Heart right ventricle (tissue), 16 donors: ENCODE measurements around the gene ACVR1. TPM values are rescaled to one million over a fixed set of nuclear protein-coding genes. Genes with fewer than 3 reads are reported as not detected.

ENCODE experiments used
- ATAC-seq, 8 donors: fragments of 200-7000 bp; cut with Tn5 transposase; one replicate each; pipeline ENCODE4 v1.9.1; 2020; ENCODE audit warnings: mild to moderate bottlenecking in 8 of 8, moderate library complexity in 8 of 8, moderate number of reproducible peaks in 1 of 8
- DNase-seq, 2 donors: peaks; one replicate each; pipeline ENCODE4 v3.0.0-alpha.2; 2020
- H3K27ac ChIP-seq, 10 donors: fragments of 200-600 bp; sonication (generic) in 2 of 10; one replicate each; pipeline versions ENCODE4 v1.5.0 to v1.8.0; 2020 to 2022; ENCODE audit warnings: mild to moderate bottlenecking in 3 of 10
- H3K27me3 ChIP-seq, 7 donors: fragments of 200-600 bp; one replicate each; pipeline ENCODE4 v1.8.0; 2021 to 2022; ENCODE audit warnings: mild to moderate bottlenecking in 2 of 7
- H3K36me3 ChIP-seq, 9 donors: fragments of 200-600 bp; sonication (generic) in 1 of 9; one replicate each; pipeline versions ENCODE4 v1.5.0 to v1.8.0; 2020 to 2022; ENCODE audit warnings: mild to moderate bottlenecking in 2 of 9
- H3K4me1 ChIP-seq, 9 donors: fragments of 200-600 bp; sonication (generic) in 1 of 9; one replicate each; pipeline versions ENCODE4 v1.5.0 to v1.8.0; 2020 to 2022; ENCODE audit warnings: mild to moderate bottlenecking in 4 of 9
- H3K4me3 ChIP-seq, 10 donors: fragments of 200-600 bp; sonication (generic) in 2 of 10; one replicate each; pipeline versions ENCODE4 v1.5.0 to v1.8.0; 2020 to 2022; ENCODE audit warnings: mild to moderate bottlenecking in 7 of 10, moderate library complexity in 2 of 10
- H3K9me3 ChIP-seq, 11 donors: fragments of 200-600 bp in 10 of 11; sonication (generic) in 2 of 11; one replicate each; pipeline versions ENCODE4 v1.5.0 to v1.8.0; 2013 to 2022; ENCODE audit warnings: mild to moderate bottlenecking in 2 of 11, control low read depth in 1 of 11, moderate library complexity in 1 of 11
- WGBS, 2 donors: extraction: QIAGEN DNeasy Blood & Tissue Kit; methylation state at CpG; one replicate each; pipeline ENCODE4 v1.1.7; 2013; ENCODE audit warnings: inconsistent platforms in 1 of 2; 5-methylcytosine and 5-hydroxymethylcytosine counted together
- intact Hi-C, 10 donors: fragments of 100-400 bp; cut with DNase I; formaldehyde crosslinking; loops; one replicate each; pipeline versions ENCODE4 v1.11.1 to v1.14.2; 2022
- polyA plus RNA-seq, 2 donors: library from polyadenylated mRNA; stranded (reverse); fragments of 200-250 nt; gene quantifications; one replicate each; pipeline ENCODE4 v1.2.3, GENCODE V29; 2013
- total RNA-seq, 10 donors: library from RNA; stranded (reverse); fragmentation: NEBNext Ultra II Directional in 3 of 10; extraction: Animal tissue kit (Norgen Biotek cat#: 25700) in 3 of 10; gene quantifications; one replicate each; pipeline versions ENCODE4 v1.2.1 to v1.2.4, GENCODE V29; 2021 to 2023
- TF ChIP-seq, protein P1 (sequence below), 9 donors: fragments of 200-600 bp; sonication (generic) in 2 of 9; IDR thresholded peaks; one replicate each; pipeline versions ENCODE4 v1.5.0 to v1.8.0; 2021 to 2022; ENCODE audit warnings: antibody characterized with exemption in 9 of 9, mild to moderate bottlenecking in 5 of 9, moderate library complexity in 1 of 9
- donor health status: Arrhythmogenic right ventricular cardiomyopathy.
- donor health status: ischemic (EF 13 %, LVEDD 7.1; RV severe dilation, severe dysfunction).
- donor health status: healthy with polysubstance abuse.
- donor health status: DM: no; HTN: yes; CAD: no.
- donor health status: DM: no; HTN: no; CAD: no.
- donor health status: ischemic (EF 25% LVEDD 6.9; RV normal size, moderate dysfunction).
- donor health status: ischemic (EF 25% LVEDD 5.7; RV mildly dilated, moderate dysfunction).
- donor health status: healthy.
- donor health status: DM: yes; HTN: yes; CAD: no.
- donor health status: Ischemic cardiomyopathy.
- donor health status: ischemic (EF 35%, LVEDD 5.7; RV mildly dilated, moderate dysfunction).
- donor health status: nonischemic (EF 11% LVEDD 7.7; RV severe dilation, severe dysfunction).
- donor health status: DM: yes; HTN: yes; CAD: no.
- donor health status: PGD.
- donor health status: ischemic (EF 29% LVEDD 5.4; RV normal size, mild dysfunction).
- donor health status: nonischemic (EF 23%, LVEDD 6.1; RV moderate dilation, normal function).

The ACVR1 gene
- total and polyA plus RNA-seq, 12 donors, result 4.2 to 32.7 (median 22.2) TPM

DNA sequence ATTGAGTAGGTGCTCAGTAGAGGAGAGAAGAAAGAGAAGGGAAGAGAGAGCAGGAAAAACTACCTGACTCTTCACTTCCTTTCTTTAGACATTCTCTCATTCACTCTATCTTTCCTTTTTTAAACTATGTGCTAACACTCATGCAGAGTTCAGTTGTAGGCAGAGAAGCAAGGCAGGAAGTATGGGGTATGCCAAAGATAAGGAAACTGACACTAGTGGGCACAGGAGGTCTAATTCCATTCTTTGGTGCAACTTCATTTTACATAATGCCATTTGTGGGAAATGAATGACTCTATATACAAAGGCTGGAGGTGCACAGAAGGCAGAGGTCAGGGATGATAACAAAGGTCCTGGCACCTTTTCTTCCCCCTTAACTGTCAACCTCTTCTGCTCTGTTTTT lies 35.1 kb upstream of the ACVR1 start:
- Histone ChIP-seq H3K36me3 (no peaks in the 10 kb centered on the region), H3K4me1 (peaks cover 0 to 10% (median 0%) of the 10 kb centered on the region in 9 donors), H3K27me3 (no peaks in the 10 kb centered on the region), H3K4me3 (no peak overlapping the region), H3K9me3 (peaks cover 0 to 8% (median 0%) of the 10 kb centered on the region in 11 donors), H3K27ac (no peak overlapping the region)
- TF ChIP-seq, protein P1, sequence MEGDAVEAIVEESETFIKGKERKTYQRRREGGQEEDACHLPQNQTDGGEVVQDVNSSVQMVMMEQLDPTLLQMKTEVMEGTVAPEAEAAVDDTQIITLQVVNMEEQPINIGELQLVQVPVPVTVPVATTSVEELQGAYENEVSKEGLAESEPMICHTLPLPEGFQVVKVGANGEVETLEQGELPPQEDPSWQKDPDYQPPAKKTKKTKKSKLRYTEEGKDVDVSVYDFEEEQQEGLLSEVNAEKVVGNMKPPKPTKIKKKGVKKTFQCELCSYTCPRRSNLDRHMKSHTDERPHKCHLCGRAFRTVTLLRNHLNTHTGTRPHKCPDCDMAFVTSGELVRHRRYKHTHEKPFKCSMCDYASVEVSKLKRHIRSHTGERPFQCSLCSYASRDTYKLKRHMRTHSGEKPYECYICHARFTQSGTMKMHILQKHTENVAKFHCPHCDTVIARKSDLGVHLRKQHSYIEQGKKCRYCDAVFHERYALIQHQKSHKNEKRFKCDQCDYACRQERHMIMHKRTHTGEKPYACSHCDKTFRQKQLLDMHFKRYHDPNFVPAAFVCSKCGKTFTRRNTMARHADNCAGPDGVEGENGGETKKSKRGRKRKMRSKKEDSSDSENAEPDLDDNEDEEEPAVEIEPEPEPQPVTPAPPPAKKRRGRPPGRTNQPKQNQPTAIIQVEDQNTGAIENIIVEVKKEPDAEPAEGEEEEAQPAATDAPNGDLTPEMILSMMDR (IDR thresholded peaks at IDR 0.05), result no peak
- no peak for ATAC-seq
- intact Hi-C loops, result no loop called here
- no peak for DNase-seq

DNA sequence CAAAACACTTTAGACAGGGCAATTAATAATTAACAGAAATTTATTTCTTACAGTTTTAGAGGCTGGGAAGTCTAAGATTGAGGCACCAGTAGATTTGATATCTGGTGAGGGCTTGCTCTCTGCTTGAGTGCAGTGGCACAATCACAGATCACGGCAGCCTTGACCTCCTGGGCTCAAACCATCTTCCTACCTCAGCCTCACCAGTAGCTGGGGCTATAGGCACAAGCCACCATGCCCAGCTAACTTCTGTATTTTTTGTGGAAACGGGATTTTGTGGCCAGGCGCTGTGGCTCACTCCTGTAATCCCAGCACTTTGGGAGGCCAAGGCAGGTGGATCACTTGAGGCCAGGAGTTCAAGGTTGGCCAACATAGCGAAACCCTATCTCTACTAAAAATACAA lies 29.0 kb upstream of the ACVR1 start:
- 95 to 97% methylated on average over 4 of the region's 4 CpGs for WGBS, 2 donors
- TF ChIP-seq, protein P1 (IDR thresholded peaks at IDR 0.05), result no peak
- Histone ChIP-seq H3K36me3 (no peaks in the 10 kb centered on the region), H3K9me3 (no peaks in the 10 kb centered on the region), H3K27ac (no peak overlapping the region), H3K4me1 (peaks cover 0 to 16% (median 5%) of the 10 kb centered on the region in 9 donors), H3K4me3 (no peak overlapping the region), H3K27me3 (no peaks in the 10 kb centered on the region)
- intact Hi-C loops, result no loop called here
- ATAC-seq, result no peak
- DNase-seq, result no peak

DNA sequence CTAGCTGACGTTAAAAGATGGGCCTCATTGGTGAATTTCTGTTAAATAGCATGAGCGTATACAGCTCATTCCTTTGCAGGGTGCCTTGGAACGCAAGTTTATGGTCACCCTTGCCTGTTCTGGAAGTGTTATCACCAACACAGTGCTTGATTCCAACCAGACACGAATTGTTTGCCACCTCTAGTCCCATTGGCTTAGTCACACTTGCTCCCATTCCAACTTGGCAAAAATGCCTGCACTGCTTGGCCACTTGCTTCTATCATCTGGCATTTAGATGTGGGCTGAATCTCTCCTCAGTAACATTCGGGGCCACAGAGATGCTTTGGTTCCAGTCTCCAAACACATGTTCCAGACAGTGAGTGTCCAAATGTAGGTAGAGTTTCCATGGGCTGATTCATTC lies 27.5 kb upstream of the ACVR1 start:
- Histone ChIP-seq H3K9me3 (no peaks in the 10 kb centered on the region), H3K36me3 (no peaks in the 10 kb centered on the region), H3K27ac (peak overlapping the region in 1 of 10 donors; percentile 27), H3K4me1 (peaks cover 0 to 18% (median 5%) of the 10 kb centered on the region in 9 donors), H3K4me3 (no peak overlapping the region), H3K27me3 (no peaks in the 10 kb centered on the region)
- intact Hi-C loops, result no loop called here
- peak in 1 of 2 donors; percentile 18 for DNase-seq
- TF ChIP-seq, protein P1 (IDR thresholded peaks at IDR 0.05), result no peak
- 59 to 62% methylated on average over 5 of the region's 5 CpGs for WGBS, 2 donors
- ATAC-seq, result peak; percentile 38 to 94 (median 82)

DNA sequence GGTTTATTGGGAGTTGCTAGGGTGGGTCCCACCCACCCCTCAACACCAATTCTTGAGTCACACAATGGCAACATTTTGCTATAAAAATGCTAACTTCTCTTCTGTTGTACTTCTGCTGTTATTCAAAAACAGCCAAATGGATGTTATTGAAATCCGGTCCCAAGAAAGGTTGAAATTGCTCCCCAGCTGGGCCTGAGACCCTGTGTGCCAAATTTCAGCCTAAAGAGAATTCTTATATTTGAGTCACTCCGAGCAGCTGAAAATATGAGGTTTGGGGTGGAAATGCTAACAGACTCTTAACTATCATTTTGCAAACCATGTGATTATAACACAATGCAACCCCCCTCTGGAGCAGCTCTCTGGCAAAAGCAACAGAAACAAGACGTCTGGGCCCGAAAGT lies 27.0 kb upstream of the ACVR1 start:
- intact Hi-C loops, result no loop called here
- no peaks in the 10 kb centered on the region for H3K9me3 ChIP-seq
- peak overlapping the region in 1 of 10 donors; percentile 27 for H3K27ac ChIP-seq
- DNase-seq, result no peak
- H3K4me1 ChIP-seq, result peaks cover 0 to 23% (median 5%) of the 10 kb centered on the region in 9 donors
- H3K27me3 ChIP-seq, result no peaks in the 10 kb centered on the region
- TF ChIP-seq, protein P1 (IDR thresholded peaks at IDR 0.05), result no peak
- 70 to 78% methylated on average over 4 of the region's 4 CpGs for WGBS, 2 donors
- H3K36me3 ChIP-seq, result no peaks in the 10 kb centered on the region
- no peak overlapping the region for H3K4me3 ChIP-seq
- no peak for ATAC-seq
